ENCODE data around the gene CCDC136. TPM values are rescaled to one million over a fixed set of nuclear protein-coding genes. Genes with fewer than 3 reads are reported as not detected.

The CCDC136 gene
- total RNA-seq, 1 experiment from 2014 or later: 1.1 TPM

- ChIA-PET POLR2A (interaction anchor here (0.7 kb wide), 1 partner anchor 147 kb away, joined by 3 read pairs; no protein-coding TSS in a partner anchor), CTCF (no interaction called here)
- Histone ChIP-seq H3K27ac (ENCODE audit: low read length) (no peak overlapping the region), H3K9me3 (ENCODE audit: control insufficient read depth, insufficient read depth, low read depth, low read length) (no peaks in the 10 kb centered on the region), H3K27me3 (ENCODE audit: control insufficient read depth, insufficient read depth, low read length) (no peaks in the 10 kb centered on the region; the same call in 1 of the 2 replicates), H3K36me3 (ENCODE audit: control insufficient read depth, insufficient read depth, low read length) (no peaks in the 10 kb centered on the region), H3K4me3 (ENCODE audit: low read depth in 2 of 2, low read length in 2 of 2) (peak overlapping the region; percentile 45 to 53), H3K4me1 (ENCODE audit: control insufficient read depth, insufficient read depth, low read length) (0 out of 2 replicates have a peak, but pooled peaks cover 3% of the 10 kb centered on the region)
- intact Hi-C loops (cut with micrococcal nuclease; ENCODE audit: unreplicated experiment) (loop anchor here (5.0 kb wide), 1 partner anchor 72 kb away; no protein-coding TSS in a partner anchor), in situ Hi-C loops (cut with HindIII; ENCODE audit: low pct_unique_long_range_greater_than_20kb, low sequenced_read_pairs) (no loop called here)
- no TSS peak for BruUV-seq (replicated peaks)
- DNase-seq (ENCODE audit: low read depth, low spot score) (no peak), ATAC-seq (peak; percentile 82)
- TF ChIP-seq POLR2AphosphoS5 (IDR thresholded peaks at IDR 0.05; ENCODE audit: low read depth, low read length) (no peak), REST (IDR thresholded peaks at IDR 0.05; ENCODE audit: insufficient read depth in 1 of 2, low read depth in 2 of 2, low read length in 1 of 2) (no peak), TCF7L2 (IDR thresholded peaks at IDR 0.05; ENCODE audit: low read depth, low read length) (peak; percentile 66)
- TF ChIP-seq, protein P1, sequence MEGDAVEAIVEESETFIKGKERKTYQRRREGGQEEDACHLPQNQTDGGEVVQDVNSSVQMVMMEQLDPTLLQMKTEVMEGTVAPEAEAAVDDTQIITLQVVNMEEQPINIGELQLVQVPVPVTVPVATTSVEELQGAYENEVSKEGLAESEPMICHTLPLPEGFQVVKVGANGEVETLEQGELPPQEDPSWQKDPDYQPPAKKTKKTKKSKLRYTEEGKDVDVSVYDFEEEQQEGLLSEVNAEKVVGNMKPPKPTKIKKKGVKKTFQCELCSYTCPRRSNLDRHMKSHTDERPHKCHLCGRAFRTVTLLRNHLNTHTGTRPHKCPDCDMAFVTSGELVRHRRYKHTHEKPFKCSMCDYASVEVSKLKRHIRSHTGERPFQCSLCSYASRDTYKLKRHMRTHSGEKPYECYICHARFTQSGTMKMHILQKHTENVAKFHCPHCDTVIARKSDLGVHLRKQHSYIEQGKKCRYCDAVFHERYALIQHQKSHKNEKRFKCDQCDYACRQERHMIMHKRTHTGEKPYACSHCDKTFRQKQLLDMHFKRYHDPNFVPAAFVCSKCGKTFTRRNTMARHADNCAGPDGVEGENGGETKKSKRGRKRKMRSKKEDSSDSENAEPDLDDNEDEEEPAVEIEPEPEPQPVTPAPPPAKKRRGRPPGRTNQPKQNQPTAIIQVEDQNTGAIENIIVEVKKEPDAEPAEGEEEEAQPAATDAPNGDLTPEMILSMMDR (IDR thresholded peaks at IDR 0.05): peak; percentile 52
Measured at GRCh38 chr7:128869138-128869943, 77.6 kb downstream of the CCDC136 start.

DNA sequence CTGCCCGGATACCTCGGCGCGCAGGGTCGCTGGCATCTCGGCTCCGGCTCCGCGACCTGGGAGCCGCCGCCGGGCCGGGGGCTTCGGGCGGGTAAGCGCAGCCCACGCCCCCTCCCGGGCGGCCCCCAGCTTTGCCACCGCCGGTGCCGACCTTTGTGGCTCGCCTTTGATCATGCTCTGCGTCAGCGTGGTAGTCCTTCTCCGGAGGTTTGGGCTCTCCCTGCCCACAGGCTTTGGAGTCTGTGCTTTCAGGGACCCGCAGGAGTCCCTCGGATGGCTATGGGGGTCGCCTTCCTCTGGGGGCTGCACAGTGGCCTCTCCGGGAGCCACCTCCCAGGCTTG lies 78.1 kb downstream of the CCDC136 start:
- Histone ChIP-seq H3K27ac (ENCODE audit: low read length) (no peak overlapping the region), H3K27me3 (ENCODE audit: control insufficient read depth, insufficient read depth, low read length) (no peaks in the 10 kb centered on the region; the same call in 1 of the 2 replicates), H3K4me3 (ENCODE audit: low read depth in 2 of 2, low read length in 2 of 2) (peak overlapping the region; percentile 45 to 53), H3K36me3 (ENCODE audit: control insufficient read depth, insufficient read depth, low read length) (no peaks in the 10 kb centered on the region), H3K9me3 (ENCODE audit: control insufficient read depth, insufficient read depth, low read depth, low read length) (no peaks in the 10 kb centered on the region), H3K4me1 (ENCODE audit: control insufficient read depth, insufficient read depth, low read length) (0 out of 2 replicates have a peak, but pooled peaks cover 3% of the 10 kb centered on the region)
- DNase-seq (ENCODE audit: low read depth, low spot score): no peak
- in situ Hi-C loops (cut with HindIII; ENCODE audit: low pct_unique_long_range_greater_than_20kb, low sequenced_read_pairs): no loop called here
- BruUV-seq (replicated peaks): no TSS peak
- intact Hi-C loops (cut with micrococcal nuclease; ENCODE audit: unreplicated experiment): loop anchor here (5.0 kb wide), 1 partner anchor 73 kb away; no protein-coding TSS in a partner anchor
- peak; percentile 10; the same call in 1 of the 2 replicates for ATAC-seq
- TF ChIP-seq, protein P1 (IDR thresholded peaks at IDR 0.05): no peak; the same call in 1 of the 2 replicates
- TF ChIP-seq TCF7L2 (IDR thresholded peaks at IDR 0.05; ENCODE audit: low read depth, low read length): peak; percentile 60; the same call in 1 of the 2 replicates
- no peak for TF ChIP-seq POLR2AphosphoS5 (IDR thresholded peaks at IDR 0.05; ENCODE audit: low read depth, low read length)
- no peak for TF ChIP-seq REST (IDR thresholded peaks at IDR 0.05; ENCODE audit: insufficient read depth in 1 of 2, low read depth in 2 of 2, low read length in 1 of 2)
- no peak for TF ChIP-seq SIN3A (IDR thresholded peaks at IDR 0.05; ENCODE audit: borderline replicate concordance, insufficient read depth, low read depth, low read length)
- POLR2A ChIA-PET: no interaction called here
- CTCF ChIA-PET: interaction anchor here (0.6 kb wide), 1 partner anchor 38 kb away, joined by 7 read pairs; no protein-coding TSS in a partner anchor

Measured in Panc1 (cell line).